ENCODE data around the gene ZFHX3.

- TF ChIP-seq POLR2A (IDR thresholded peaks at IDR 0.05) = no peak
- no peak for TF ChIP-seq CTCF (IDR thresholded peaks at IDR 0.05)
These were observed 10.6 kb downstream of the ZFHX3 start for GRCh38 chr16:73037331-73037745.

Measured in testis (tissue), 2 donors.